HG03025 (cell line): ENCODE data around the gene EPS8L3.
A peak's percentile ranks its signal among the peaks of the same experiment; 100 is the strongest.

Experiments
- ATAC-seq: cut with Tn5 transposase; IDR thresholded peaks from one replicate; pipeline ENCODE4 v1.9.1; 2021; ENCODE audit warnings: mild to moderate bottlenecking, moderate library complexity; ENCODE audit not compliant: unreplicated experiment, low FRiP score

EPS8L3 gene

DNA sequence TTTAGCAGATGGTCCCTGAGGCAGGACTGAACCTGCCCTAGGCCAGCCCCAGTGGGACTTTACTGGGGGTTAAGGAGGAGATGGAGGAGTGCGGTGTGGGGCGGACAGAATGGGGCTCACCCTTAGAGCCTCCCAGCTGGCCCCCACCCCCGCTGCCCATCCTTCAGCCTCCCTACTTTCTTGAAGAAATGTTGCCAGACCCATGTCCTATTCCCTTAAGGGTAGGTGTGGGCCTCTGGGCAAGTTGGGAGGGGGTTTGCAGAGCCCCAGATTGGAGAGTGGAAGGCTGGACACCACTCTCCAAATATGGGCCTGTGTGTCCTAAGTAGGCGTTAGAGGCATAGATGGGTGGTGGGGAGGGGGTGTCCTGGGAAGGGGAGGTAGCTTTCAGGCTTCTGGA, 19.2 kb upstream of the EPS8L3 start:
- ATAC-seq = no peak

DNA sequence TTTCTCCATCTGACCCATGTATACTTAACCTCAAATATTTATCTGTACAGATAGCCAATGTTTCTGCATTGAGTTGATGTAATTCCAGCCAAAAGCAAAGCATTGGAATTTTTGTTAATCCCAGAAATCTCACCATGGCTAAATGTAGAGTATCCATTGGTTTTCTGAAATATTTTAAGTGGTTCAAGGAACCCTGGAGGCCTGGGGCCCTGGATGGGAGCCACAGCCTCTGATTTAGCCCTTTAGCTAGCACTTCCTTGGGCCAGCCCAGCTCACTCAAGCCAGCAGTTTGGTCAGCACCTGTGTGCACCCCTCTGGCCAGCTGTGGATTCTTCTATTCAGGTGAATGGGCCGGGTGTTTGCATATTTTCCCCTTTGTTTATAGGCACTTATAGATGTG, 18.8 kb upstream of the EPS8L3 start:
- ATAC-seq = no peak

DNA sequence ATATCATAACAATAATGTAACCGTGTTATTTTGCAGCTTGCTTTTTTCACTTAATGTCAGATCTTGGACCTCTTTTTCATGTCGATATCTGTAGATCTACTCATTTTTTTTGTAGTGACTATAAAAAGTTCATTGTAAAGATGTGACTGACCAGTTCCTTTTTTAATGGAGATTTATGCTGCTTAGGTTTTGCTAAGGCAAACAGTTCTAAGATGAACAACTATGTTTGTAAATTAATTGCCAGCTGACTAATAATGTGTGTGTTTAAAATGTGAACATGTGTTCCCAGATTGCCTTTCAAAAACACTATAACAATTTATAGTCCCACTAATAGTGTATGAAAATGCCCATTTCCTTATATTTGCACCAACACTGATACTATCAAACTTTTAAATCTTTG, 18.1 kb upstream of the EPS8L3 start:
- ATAC-seq = no peak

DNA sequence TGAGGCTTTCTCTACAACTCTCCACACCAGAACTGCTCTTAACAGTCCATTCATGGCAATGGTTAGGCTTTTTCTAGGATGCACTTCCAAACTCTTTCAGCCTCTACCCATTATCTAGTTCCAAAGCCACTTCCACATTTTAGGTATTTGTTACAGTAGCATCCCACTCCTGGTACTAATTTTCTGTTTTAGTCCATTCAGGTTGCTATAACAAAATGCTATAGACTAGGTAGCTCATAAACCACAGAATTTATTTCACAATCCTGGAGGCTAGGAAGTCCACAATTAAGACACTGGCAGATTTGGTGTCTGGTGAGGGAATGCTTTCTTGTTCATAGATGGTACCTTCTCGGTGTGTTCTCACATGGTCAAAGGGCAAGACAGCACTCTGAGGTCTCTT, 17.3 kb upstream of the EPS8L3 start:
- ATAC-seq = no peak

DNA sequence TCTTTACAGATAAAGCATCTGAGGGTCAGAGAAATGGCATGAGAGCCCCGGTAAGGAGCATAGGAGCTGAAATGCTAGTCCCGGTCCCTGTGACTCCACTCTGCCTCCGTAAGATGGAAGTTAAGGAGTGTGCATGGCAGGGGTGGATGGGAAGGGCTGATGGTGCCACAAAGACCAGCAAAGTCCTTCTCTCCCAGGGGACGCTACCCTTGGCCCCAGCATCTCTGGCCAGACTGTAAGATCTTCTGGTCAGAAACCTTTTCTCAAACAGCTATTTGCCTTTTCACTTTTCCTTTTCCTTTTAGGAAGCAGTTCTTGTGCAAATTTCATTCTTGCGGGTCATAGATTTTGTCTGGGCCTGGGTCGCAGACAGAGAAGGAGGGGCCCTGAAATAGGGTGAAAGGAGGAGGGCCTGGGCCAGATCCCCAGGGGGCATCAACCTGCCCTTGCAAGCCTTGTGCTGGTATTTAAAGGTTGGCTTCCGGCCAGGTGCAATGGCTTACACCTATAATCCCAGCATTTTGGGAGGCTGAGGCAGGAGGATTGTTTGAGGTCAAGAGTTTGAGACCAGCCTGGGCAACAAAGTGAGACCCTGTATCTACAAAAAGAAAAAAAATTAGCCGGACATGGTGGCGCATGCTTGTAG, 14.4 kb upstream of the EPS8L3 start:
- ATAC-seq = no peak

DNA sequence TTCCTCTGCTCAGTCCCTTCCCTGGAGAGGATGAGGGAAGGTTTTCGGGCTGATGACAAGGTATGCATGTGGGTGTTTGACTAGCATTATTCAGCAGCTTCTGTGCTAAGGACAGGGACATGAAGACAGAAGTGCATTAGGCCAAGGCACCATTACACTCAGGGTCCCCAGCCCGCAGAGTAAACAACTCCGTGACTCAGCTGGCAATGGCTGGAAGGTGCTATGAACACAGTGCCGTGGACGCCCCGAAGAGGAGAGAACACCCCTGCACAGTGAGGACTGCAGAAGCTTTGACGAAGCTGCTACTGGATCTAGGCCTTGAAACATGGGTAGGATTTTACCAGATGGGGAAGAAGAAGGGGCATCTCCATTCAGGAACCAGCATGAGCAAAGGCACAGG, 13.7 kb upstream of the EPS8L3 start:
- ATAC-seq = no peak

DNA sequence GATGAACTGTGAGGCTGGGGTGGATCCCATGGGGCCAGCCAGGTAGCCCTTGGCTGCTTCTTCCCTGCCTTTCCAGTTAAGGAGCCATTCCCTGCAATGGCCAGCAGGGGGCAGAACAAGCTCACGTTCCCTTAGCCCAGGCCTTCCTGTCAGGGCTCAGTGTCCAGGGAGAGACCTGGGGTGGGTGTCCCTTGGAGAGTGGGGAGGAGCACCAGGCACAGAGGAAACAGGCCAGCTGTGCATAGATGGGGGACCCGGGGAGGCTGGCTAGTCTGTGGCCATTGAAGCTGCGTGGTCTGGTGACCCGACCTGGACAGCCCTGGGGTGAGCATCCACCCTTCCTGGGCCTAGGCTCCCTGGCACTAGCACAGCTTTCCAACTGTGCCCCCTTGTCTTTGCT, 13.2 kb upstream of the EPS8L3 start:
- peak; percentile 63 for ATAC-seq

DNA sequence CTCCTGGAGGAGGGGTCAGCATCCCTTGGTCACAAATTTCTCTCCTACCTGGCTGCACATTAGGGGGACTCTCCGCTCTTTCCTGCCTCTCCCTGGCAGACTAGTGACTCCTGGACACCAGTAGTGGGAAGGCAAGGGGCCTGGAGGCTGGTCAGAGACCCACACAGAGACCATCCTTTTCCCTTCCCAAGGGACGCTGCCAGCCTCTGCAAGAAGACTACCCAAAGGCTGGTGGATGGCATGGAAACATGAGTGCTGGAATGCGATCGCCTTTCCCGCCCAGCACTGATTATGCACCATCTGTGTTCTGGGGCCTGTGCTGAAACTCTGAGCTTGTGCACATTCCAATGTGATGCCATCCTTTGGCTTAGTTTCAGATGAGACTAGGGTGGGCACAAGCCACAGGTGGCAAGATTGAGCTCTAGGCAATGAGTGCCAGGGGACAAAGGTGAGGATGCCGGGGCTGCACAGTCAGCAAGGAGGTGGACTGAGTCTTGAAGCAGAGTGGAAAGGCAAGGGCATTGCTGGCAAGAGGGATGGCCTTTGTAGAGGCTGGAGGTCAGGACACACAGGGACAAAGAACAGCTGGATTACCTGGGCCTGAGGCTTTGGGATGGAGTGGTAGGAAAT, 12.6 kb upstream of the EPS8L3 start:
- no peak for ATAC-seq

DNA sequence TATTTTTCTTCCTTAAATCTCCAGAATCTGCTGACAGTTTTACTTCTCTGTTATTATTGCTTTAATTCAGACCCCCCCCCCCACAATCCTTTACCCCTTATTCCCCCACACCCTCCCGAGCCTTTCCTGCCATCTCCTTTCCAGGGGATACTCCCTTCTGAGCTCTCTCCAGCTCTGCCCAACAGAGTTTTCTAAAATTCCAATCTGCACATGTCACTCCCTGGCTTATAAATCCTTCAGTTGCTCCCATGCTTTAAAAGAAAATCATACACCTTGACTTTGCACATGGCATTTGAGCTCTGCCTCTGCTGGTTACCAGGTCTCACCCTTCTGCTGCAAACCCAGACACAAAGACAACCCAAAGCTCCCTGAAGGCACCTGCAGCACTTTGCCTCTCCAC, 11.7 kb upstream of the EPS8L3 start:
- ATAC-seq = no peak

DNA sequence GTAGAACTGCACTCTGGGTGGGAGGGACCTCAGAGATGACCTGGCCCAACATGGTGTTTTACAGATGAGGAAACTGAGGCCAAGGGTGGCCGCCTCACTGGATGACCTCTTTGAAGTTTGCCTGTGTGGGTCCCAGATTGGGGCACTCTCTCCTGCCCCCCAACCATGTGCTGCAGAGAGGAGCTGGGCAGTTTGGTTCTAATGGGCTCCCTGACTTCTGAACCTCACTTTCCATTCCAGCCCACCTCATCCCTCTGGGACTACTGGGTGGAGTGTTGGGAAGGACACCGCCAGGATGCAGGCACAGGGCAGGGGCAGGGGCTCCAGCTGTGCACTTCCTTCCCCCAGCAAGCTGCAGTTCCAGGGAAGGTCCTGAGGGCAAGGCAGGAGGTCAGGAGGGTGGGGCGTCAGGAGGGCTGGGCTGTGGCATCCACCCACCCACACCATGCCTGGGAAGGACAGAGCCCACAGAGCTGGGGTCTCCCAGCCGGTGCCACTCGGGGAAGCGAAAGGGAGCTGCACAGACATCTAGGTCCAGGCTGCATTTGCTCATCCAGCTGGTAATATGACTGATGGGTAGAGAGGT, 10.3 kb upstream of the EPS8L3 start:
- ATAC-seq = no peak

DNA sequence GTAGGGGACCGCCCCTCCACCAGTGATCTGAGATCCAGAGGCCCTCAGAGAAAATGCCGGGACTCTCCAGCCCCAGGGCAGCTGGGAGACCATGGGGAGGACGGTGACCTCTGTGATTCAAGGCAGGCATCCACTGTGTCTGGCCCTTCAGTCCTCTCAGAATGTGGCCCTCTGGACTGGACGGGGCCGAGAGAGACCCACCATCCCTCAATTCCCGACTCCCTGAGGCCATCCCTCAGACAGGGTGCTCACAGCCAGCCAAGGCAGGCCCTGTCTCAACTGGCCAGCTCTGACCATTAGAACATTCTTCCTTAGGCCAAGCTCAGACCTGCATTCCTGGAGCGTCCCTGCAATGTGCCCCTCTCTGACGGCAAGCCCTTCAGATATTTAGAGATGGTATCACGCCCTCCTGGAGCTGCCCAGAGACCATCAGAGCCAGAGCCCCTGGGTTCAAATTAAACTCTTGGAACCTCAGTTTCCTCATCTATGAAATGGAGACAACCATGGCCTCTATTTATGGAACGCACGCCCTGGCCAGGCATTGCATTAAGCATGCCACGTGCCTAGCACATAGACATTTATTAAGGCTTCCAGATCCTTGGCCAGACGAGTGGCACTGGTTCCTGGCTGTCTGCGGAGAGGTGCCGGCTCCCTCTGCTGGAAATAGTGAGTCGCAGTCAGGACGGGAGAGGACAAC, 9.6 kb upstream of the EPS8L3 start:
- ATAC-seq = no peak

DNA sequence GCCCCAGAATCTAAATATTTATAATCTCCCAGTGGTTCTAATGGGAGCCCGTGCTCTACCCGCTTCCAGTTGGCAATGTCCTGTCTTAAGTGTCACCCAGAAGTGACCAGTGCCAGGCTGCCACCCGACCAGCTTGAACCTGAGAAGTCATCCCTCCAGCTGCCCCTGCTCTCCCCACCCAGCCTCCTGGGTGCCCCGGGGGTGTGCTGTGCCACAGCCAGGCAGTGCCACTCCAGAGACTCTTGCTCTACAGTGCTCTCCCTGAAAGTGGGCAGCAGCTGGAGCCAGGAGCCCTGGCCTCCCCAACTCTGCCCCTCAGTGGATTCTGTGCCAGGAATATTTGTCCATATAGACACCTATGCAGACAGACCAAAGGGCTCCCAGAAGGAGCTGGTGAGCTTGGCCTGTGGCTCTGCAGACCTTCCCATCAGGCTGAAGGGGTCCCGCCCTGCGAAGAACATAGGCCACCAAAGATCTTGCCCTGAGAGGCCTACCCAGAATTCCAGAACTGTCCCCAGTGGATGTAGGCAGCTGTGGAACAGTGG, 9.0 kb upstream of the EPS8L3 start:
- ATAC-seq = no peak

DNA sequence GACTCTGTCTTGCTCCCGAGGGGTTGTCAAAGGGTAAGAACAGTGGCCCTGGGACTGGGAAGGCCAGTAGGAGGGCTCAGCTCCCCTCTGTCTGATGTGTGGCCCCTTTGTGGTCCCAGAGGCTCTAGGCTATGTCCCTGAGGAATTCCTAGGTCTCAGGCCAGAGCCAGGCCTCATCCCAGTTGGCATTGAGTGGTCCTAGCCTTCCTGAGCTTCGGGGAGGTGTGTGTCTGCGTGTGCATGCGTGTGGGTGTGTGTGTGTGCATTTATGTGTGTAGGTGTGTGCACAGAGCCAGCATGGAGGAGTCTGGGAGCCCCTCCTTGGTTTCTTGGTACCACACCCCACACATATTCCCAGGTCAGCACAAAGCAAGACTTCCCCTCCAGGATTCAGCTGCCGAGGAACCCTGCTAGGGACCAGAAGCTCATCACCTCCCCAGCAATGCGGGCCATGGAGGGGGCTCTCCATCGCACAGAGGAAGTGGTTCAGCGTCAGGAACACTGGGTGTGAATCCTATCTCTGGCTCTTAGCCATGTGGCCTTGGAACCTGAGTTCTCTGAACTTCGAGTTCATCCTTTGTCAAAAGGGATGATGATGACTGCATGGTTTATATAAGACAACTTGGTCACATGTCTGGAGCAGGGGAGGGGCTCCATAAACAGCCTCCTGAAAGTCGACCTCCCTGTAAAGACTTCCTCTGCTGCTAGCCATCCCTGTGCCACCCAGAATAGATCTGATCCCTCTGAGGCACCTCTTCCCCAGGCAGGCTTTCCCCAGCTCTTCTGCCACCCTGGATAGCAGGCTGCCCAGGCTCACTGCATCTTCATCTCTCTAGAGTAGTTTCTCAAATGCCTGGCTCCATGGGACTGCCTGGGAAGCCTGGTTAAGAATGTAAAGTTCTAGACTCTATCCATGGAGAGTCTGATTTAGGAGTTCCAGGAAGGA, 8.3 kb upstream of the EPS8L3 start:
- ATAC-seq = no peak

DNA sequence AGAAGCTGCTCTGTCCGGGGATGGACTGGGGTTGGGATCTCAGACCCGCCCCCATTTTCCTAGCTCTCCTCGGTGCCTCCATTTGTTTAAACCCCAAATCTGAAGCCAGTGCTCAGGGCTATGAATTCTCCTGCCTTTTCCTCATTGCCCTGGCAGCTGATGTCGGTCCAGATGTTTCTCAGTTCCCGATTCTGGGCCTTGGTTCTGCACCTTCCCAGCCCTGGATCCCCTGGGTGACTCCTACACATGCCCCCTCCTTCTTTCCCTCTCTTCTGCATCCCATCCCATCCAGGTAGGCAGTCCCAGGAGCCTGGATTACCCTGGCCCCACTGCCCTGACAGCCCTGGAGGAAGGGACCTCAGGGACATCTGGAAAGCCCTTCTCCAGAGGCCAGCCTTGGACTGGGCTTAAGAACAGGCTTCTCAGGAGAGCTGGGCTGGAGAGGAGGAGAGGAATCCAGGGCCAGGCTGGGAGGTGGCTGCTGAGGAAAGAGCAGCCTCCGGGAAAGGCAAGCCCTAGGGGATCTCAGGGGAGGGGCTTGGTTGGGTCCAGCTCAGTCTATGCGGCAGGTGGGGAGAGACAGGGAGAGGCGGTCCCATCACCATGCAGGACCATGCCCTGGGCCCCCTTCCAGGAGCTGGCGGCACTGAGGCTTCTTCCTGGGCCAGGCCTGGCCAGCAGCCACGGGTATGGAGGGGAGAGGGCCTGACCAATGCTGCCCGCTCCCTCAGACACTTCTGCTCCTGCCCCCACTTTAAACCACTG, 6.8 kb upstream of the EPS8L3 start:
- ATAC-seq = no peak

DNA sequence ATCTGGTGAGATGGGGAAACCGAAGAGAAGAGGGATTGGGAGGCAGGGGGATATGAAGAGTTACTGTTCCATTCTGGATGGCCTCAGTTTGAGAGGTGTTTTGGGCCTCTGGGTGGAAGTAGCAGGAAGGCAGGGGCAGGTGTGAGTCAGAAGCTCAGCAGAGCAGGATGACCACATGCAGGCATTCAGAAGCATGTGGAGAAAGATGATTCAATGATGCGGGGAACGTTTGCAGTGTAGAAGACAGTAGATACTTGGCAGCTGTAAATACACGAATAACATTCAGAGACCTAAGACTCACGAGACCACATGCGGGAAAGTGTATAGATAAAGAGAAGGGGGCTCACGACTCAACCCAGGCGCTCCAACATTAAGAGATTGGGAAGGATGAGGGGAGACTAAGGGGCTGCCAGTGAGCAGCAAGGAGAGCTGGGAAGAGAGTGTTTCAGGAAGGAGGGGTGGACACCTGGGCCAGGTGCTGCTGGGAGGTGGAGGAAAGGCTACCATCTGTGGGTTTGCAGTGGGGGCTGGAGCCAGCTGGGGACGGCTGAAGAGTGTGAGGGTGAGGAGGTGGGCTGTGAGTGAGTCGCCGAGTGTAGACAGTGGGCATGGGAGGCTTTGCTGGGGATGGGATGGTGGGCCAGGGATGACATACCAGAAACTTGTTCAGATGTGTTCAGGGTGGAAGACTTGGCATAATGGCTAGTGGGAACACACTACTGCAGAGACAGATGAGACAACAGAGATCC, 5.8 kb upstream of the EPS8L3 start:
- no peak for ATAC-seq

DNA sequence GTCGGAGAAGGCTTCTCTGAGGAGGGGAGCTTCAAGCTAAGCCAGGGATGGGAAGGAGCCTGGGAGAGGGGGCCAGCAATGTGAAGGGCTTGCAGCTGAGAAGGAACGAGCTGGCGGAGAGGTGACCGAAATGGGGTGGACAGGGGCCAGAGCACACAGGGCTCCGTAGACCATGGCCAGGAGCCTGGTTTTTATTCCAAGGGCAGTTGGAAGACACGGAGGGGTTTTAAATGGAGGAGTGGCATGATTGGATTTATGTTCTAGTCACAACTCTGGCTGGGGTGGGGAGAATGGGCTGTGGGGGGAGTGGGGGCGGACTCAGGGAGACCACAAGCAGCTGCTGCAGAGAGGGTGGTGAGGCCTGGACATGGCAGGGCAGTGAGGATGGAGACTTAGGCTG, 5.1 kb upstream of the EPS8L3 start:
- ATAC-seq = no peak

DNA sequence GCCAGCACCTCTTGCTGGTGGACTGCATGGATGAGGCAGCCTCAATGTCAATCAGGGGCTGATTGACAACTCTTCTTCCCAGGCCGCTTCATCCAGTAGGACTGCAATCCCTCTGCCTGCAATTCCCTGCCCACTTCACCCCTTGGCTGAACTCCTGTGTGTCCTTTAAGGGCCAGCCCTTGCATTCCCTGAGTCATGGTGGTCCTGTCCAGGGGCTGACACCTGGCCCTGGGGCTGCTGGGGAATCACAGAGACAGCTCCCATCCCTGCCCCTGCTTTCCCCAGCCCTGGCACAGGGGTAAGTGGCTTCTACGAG, 4.6 kb upstream of the EPS8L3 start:
- no peak for ATAC-seq

DNA sequence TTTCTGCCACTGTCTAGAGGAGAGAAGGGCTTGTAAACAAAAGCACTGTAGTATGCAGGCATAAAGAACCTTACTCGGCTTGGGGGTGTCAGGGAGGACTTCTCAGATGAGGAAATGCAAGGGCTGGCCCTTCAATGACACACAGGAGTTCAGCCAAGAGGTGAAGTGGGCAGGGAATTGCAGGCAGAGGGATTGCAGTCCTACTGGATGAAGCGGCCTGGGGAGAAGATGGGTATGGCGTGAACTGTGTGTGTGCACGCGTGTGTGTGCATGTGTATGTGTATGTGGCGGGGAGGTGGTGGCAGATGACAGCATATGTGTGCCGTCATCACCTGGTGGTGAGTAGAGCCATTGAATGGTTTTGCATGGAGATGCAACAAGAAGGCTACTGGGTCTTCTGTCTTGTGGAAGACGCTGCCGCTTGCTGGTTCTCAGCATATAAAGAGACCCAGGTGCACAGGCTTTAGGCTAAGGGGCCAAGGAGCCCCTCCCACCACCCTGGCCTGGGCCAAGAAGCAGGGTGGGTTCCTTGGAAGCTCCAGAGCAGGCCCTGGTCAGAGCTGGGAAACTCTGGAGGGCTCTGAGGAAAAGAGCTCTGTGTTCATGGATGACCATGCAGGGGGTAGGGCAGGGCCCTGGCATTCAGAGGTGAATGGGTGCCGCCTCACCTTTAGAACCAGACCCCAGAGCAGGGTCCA, 4.1 kb upstream of the EPS8L3 start:
- ATAC-seq = no peak
